TTC549 (cell line): ENCODE results near the gene PFDN1.
"Not testable (repeated sequence)": the region's sequence is repeated elsewhere in the genome, so short reads cannot be mapped to it uniquely, and the experiment has no call there.

Source experiments
- FAIRE-seq: peaks from 2 replicates; lab custom pipeline; 2012; peaks lifted over from hg19 to GRCh38; lab: Jason Lieb, UNC

PFDN1 gene, protein sequence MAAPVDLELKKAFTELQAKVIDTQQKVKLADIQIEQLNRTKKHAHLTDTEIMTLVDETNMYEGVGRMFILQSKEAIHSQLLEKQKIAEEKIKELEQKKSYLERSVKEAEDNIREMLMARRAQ

DNA sequence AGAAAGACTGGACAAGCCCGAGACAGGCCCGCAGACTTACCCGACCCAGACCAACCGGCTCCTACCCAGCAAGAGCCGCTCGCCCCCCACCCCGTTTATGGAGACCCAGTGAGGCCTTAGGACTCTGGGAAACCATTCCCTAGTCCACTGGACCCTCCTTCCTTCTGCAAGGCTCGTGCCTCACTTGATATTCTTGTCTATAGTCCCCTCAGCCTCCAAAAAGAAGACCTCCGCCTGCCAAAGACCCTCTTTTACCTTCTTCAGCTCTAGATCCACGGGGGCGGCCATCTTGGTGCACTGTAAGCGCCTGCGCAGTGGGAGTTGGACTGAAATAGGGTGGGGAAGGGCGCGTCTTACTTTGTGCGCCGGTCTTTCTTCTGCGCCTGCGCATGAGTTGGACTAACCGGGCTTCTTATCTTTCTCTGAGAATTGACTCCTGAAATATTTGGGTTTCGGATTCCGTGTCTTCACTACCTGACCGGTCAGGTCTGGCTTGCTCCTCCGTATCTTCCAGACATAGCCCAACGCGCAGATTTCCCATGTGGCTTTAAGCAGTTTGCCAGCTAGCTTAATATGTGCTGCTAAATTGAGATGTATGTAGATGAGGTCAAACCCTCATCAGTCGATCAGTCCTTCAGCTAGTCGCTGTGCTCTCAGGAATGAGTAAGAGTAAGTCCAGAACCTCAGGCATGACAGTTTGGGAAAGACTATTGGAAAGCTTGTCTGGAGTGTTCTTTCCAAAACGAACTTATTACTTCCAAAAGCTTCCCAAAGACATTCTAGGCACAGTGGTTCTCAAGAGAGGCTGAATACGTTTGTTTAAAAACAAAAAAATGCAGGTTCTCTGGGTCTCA lies at the start of gene PFDN1:
Gene PFDN1, minus strand, starts transcription at position 316 of the 854 bp plus-strand sequence. Its CDS starts 28 bp downstream, at position 288.
- FAIRE-seq: peak; percentile 45

DNA sequence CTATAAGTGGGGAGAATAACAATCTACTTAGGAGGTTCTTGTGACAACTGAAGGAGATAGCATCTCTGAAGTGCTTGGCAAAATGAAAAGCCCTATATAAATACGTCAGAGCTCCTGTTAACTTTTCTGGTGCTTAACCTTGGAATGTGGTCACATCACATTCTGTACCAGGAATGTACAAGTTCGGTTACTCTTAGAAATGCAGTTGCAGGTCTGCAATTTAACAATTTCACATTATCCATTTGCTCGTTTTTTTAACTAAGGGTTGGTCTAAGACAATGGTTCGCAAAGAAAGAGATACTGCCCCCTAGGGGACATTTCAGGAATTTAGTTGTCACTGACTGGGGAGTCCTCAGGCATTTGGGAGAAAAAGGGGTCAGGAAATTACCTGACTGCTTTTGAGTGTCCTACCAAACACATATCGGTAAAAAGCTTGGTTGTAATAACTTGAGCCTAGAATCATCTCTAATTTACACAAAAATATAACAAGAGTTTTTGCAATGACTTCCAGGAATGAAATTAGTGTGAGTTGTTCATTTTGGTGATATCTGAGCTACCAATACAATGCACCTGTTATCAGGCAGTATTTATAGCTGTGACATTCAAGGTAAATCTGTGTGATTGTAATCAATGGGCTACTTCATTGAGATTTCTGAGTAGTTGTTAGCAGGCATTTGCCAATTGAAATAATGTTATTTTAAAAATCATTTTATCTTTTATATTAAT lies 48.9 kb upstream of the PFDN1 start:
- no peak for FAIRE-seq

DNA sequence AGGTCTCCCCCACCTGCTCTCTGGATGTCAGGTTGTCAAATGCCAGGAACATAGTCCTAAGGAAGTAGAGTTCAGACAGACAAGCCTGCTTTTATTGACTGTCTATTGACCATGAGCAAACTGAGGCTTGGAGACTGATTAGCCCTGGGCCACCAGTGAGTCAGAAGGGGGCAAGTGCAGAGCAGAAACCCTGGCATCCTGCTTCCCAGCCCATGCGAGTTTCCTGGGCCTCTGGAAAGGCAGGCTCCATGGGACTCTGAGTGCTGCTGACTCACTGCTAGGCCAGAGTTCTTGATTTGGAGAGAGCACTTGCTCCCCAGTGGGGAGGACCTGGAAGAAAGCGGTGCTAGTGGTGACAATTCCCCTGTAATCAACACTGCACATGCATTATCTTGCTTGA lies 46.3 kb upstream of the PFDN1 start:
- FAIRE-seq: no peak

DNA sequence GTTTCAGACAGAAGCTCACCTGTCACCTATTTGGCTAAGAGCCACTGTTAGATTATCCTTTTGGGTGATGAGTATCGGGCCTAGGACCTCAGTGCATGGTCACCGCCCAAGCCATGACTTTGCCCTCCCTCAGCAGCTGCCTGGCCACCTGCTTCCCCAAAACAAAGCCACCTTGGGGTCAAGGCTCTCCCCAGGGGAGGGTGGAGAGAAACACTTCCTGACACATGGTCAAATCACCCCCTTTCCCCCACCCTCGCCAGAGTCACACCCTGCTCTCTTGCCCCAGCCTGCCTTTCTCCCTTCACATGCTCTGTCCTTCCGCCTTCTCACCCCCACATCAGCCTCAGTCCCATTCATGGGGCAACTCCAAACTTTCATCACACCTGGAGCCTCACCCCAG lies 45.2 kb upstream of the PFDN1 start:
- no peak for FAIRE-seq

DNA sequence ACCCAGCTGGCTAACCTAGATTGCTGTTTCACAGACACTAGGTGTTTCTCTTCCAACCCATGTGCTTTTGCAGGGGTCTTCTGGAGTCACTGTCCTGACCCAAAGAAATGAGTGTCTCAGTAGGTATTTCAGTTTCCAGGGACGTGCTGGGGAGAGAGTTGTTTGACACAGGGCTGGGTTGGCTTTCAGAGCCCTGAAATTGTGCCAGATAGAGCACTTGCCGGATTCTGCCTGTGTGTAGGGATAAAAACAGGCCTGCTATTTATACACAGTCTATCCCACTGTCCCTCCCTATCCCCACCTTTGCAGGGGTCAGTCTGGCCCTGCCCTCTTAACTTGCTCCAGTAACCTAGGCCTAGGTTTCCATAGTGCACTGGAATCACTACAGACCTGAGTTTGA lies 44.5 kb upstream of the PFDN1 start:
- FAIRE-seq: no peak

DNA sequence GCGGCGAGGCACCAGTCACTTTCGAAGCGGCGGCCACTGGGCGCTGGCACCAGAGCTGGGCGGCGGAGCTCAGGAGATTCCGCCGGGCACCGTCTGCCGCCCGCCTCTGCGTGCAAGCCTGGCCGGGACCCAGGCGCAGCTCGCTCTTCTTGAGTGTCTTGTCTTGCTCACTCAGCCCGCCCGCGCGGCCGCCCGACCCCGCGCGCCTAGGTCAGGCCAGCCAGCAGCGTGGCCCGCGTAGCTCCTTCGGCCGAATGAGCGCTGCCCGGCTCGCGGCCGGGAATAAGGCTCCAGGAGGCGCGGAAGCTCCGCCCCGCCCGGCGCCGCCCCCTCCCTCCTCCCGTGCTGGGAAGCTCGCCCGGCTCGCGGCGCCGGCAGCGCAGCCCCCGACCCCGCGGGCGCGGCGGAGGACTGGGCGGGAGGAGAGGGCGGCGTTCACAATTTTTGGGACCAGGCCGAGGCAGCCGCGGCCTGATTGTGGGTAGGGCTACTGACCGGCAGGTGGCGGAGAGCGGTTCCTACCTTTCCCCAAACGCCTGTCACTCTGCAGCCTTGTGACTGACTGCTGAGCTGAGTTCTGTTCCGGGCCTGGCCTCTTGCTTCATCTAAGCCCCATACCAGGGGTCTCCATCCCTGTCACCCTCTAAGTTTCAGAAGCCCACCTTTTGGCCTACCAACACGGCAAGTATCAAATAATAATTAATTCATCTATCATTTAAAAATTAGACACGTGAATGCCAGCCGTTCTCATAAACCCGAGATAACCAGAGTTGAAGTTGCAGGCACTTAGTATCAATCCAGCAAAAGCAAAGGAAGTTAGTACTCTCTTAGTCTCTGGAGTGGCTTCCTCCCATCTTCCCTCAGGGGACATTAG lies 43.7 kb upstream of the PFDN1 start, which contains the start of gene HBEGF:
Gene HBEGF, minus strand, starts transcription at position 256 of the 874 bp plus-strand sequence. CDS start 275 bp downstream, outside the sequence.
- FAIRE-seq: no peak

DNA sequence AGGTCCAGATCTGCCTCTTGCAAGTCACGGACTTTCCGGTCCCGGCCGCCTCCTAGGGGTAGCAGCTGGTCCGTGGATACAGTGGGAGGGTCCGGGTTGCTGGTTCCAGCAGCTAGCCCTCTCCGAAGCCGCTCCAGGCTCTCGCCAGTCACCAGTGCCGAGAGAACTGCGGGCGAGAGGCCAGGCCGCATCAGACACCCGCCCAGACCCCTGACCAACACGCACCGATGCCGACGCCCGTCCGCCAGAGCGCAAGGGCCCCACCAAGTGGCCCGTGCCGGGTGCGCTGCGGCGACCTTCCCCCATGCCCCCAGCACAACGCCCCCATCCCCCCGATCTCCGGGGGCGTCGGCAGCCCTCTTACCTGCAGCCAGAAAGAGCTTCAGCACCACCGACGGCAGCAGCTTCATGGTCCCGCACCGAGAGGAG lies 43.0 kb upstream of the PFDN1 start:
- FAIRE-seq: no peak

DNA sequence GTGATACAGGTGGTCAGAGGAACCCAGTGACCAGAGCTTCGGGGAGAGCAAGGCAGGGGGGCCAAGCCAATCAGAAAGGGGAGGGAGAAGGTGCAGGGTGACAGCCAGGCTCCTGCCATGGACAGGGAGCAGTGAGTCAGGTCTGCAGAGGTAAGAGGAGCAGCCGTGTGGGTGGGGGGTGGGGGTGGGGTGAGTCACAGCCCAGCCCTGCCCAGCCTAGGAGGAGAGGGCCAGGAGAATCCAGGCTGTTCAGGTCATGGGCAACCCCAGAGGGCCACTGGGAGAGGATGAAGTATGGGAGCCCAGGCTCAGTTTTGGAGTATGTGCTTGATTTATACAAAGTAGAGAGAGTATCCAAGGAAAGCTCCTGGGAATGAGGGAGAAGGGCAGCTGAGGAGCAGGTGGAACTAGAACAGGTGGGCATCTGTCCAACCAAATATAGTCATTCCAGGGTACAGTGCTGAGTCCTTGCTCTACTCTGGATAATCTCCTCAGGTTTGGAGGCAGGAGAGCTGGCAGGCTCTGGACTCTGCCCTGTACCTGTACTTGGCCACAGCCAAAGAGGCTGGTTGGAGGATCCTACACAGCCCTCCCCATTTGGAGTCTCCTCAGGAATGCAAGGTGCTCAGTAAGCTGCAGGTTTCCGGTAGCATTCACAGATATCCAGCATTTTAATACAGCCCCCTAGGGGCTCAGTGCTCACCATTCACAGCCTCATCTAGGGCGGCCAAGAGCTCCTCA lies 42.0 kb upstream of the PFDN1 start:
- no peak for FAIRE-seq

DNA sequence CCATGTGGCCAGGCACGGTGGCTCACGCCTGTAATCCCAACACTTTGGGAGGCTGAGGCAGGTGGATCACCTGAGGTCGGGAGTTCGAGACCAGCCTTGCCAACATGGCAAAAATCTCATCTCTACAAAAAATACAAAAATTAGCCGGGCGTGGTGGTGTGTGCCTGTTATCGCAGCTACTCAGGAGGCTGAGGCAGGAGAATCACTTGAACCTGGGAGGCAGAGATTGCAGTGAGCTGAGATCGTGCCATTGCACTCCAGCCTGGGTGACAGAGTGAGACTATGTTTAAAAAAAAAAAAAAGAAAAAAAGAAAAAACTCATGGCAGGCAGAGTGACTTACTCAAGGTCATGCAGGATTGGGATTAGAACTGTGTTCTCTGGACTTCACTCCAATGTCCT lies 40.9 kb upstream of the PFDN1 start:
- FAIRE-seq: not testable (repeated sequence)

DNA sequence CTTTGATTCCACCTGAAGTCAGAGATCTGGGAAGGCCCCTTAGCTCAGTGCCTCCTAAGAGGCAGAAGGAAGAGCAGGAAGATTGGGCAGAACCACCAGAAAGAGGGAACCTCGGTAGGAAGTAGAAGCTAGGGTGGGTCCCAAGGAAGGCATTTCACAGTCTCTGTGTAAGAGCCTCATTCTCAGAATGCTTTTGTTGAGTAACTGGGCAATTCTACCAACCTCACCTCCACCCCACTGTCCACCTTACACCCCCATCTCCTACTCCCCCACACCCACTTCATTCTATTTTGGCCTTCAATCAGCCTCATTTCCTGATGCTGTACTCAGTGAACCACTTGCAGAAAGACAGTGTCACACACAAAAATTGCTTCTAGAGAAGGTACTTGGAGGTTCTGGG lies 40.0 kb upstream of the PFDN1 start:
- no peak for FAIRE-seq

DNA sequence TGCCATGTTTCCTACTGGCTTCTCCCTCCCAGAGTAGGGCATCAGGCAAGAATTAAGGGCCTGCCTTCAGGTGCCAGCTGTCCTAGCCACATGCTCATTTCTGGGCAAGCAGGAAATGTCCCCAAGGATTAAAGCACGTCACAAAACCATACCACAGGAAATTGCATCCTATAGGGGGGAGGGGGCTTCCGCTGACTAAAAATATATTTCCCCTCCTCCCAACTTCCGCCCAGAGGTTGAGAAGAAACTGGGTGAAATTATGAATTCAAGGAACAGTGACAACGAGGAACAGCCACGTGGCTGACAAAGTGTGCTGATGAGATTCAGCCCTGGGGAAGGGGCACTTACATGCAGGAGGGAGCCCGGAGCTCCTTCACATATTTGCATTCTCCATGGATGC lies 39.4 kb upstream of the PFDN1 start:
- no peak for FAIRE-seq

DNA sequence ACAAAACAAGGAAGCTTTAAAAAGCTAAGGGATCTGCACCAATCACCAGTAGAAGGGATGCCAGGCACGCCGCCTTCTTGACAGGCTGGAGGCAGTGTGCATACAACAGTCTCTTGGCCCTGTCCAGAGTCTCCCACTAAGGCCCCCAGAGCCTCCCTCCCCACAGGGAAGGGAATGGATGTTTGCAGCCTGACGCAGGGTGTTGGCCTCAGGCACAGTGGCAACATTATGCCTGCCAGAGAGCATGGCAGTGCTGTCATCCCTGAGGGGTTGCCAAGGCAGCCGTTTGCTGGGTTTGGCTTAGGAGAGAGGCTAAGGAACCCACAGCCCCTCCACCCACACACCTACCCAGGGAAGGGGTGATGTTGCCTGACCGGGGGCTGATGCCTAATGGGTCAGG lies 38.7 kb upstream of the PFDN1 start:
- FAIRE-seq: no peak

DNA sequence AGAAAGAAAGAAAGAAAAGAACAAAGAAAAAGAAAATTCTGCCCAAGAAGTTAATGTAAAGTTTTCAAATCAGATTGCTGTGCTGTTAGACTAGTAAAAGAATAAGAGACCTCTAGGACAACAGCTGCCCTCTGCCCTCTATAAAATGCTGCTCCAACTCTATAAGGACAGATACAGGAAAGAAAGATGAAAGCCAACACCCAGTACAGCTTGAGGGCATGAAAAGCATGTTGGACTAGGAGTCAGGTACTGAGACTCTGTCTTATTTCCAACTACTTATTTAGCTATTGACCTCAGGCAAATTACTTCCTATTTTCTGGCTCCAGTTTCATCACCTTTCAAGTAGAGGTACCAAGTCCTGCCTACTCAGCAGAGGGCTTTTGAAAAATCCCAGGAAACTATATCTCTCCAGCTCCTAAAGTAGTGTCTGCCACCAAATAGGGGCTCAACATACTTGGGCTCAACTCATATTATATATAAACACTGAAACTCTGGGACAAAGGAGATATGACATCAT lies 37.8 kb upstream of the PFDN1 start:
- no peak for FAIRE-seq

DNA sequence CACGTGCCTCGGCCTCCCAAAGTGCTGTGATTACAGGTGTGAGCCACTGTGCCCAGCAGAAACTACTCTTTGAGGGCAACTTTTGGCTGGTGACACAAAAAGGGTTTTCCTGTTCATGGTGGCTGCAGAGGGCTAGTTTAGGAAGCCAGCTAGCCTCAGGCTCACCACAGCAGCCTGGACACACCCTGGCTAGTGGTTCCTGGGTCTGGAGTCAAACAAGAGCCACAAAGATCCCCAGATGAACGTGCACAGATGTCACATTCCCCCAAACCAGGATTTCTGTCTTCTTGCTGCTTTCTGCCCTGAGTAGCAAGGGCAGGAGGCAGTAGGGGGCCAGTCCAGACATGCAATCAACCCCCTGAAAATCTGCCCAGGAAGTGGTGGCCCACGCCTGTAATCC lies 36.7 kb upstream of the PFDN1 start:
- no peak for FAIRE-seq

DNA sequence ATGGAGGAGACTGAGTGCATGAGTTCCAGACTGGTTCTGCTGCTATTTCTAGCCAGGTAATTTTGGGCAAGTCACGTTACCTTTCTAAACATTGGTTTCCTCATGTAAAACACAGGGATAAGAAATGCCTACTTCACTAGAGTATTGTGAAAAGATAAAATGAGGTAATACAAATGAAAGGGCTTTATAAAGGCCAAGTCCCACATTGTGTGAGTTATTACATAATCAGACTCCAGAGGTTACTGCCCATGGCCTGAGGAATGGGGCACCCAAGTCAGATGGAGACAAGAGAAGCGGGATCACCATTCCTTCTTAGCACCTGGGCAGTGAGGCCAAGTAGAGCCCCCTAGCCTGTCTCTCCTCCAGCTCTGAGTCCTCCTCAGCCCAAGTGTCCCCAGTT lies 36.0 kb upstream of the PFDN1 start:
- FAIRE-seq: no peak

DNA sequence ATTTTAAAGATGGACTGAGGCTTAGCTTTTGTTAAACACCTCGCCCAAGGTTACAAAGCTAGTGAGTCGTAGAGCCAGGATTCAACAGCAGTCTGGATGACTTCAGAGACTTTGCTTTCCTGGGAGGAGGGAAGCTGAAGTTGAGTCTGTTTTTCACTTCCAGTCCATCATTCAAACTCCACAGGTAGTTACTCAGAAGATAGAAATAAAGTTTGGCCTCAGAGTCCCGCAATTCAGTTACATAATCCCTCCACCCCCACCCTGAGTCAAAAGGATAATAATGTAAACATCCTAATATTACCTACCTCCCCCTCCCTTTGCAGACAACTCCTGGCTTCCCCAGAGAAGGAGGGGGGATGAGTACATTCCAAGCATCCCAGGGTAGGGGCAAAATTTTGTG lies 35.4 kb upstream of the PFDN1 start:
- FAIRE-seq: no peak

DNA sequence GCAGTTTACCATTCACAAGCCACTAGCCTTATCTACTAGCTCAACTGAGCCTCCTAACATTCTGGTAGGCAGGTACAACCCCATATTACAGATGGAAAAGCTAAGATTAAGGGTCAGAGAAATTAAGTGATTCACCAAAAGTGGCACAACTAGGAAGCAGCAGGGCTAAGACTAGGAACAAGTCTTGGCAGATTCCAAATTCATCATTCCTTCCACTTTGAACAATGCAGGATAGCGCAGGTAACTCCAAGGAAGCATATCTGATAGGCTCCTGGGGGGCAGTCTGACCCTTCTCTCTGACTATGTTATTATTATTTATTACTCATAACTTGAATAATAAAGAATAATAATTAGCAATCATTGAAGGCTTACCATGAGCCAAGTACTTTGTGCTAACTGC lies 35.0 kb upstream of the PFDN1 start:
- FAIRE-seq: no peak

DNA sequence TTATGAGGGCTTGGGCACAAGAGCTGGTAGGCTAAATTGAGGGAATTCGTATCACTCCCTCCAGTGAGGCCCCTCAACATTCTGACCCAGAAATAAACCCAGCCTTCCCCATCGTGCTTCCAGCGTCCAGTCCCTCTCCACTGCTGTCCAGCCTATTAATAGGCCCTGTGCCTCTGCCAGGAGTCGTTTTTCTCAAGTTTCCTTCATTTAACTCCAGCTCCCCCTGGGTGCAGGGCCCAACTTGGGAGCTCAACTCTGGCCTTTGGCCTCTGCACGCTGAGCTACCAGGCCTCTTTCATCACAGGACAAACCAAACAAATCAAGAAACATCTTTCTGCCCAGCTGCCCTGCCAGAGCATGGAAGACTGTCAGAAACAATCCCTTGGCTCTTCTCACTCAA lies 33.5 kb upstream of the PFDN1 start:
- FAIRE-seq: no peak

DNA sequence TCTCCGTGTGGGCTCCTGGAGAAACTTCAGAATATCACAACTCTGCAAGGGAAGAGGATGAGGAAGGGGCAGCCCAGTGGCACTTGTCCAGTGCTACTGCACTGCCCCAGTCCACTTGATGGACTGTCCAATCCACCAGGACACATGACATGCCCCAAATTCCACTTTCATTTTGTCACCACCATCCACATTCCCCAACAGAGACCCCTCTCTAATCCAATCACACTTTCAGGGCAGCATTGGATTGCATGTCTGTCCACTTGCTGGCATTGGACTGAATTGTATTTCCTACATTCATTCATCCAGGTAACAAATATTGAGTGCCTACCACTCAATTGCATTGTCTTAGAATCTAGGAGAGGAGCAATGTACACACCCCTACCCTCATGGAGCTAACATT lies 28.7 kb upstream of the PFDN1 start:
- no peak for FAIRE-seq

DNA sequence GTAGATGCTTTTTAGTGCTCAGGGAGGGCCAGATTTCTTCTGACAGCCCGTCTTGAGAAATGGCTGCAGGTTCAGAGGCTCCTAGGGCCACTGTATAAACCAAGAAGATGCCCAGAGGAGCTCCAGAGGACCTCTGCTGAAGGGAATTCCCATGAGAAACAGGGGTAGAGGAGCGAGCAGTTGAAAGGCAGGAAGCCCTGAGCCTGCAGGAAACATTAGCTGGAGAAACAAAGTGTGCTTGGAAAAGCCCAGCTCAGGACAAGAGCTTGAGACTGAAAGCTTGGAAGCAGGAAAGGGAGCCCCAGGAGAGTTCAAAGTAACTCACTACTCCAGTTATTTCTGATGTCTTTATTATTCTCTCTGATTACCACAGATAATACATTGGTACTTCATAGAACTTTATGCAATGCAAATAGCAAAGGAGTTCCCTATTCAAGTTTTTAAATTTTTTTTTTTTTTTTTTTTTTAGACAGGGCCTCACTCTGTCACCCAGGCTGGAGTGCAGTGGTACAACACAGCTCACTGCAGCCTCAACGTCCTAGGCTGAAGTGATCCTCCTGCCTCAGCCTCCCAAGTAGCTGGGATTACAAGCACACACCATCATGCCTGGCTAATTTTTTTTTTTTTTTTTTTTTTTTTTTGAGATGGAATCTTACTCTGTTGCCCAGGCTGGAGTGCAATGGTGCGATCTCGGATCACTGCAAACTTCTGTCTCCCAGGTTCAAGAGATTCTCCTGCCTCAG lies 27.0 kb upstream of the PFDN1 start:
- no peak for FAIRE-seq
